HL-60/S4 treated with phorbol 12-myristate 13-acetate at 8.2 ng/mL for 4 days and 3 days (cell line): ENCODE measurements around the gene CEP63.

Experiments
- in situ Hi-C: fragments of 300-500 bp; cut with MboI; formaldehyde crosslinking; loops from 2 replicates; pipeline ENCODE4 v1.15.0; 2022; ENCODE audit warnings: low sequenced_read_pairs

The CEP63 gene

DNA sequence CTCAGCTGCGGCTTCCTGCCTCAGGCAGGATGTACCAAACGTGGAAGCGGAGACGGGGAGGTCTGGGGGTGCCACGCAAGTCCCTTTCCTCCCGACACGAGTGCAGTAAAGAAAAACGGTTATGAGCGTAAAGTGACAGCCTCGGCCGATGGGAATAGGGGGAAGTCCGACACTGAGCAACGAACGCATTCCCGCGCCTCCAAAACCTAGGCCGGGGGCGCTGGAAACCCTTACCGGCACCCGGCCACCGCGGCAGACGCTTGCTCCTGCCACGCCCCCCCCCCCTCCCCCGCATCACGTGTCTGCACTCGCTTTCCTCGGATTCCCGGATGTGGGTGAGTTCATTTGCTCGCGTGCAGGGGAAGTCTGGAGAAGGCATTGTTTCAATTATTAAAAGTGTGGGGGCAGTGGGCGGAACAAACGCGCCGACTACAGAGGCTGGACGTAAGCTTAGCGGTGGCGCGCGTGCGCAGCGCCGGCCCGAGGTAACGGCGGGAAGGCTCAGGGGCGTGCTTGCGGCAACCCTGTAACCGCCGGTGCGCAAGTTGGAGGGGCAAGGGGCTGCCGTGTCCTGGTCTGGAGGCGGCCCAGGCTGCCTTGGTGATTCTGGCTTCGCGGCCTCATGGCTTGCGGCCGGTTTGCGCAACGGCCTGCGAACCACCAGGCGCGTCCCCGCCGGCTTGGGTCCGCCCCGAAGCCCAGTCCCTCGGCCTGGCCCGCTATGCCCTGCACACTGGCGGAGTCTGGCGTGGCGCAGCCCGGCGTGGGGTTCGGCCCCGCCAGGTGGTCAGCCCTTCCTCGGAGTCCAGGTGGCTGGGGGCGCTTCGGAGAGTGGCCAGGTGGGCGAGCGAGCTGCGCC lies at the start of gene CEP63, which contains the start of gene ANAPC13:
Gene CEP63, plus strand, starts transcription at position 340 of the 859 bp plus-strand sequence. CDS start 9,264 bp downstream, outside the sequence.
Gene ANAPC13, minus strand, starts transcription at position 268 of the 859 bp plus-strand sequence. CDS start 3,081 bp downstream, outside the sequence.
- in situ Hi-C loops, result loop anchor here (25.0 kb wide), 1 partner anchor 549 kb away; no protein-coding TSS in a partner anchor

- in situ Hi-C loops, result no loop called here
Measured at GRCh38 chr3:134437211-134437752, 48.6 kb upstream of the CEP63 start.

- in situ Hi-C loops, result no loop called here
Measured at GRCh38 chr3:134441321-134441720, 44.5 kb upstream of the CEP63 start.

DNA sequence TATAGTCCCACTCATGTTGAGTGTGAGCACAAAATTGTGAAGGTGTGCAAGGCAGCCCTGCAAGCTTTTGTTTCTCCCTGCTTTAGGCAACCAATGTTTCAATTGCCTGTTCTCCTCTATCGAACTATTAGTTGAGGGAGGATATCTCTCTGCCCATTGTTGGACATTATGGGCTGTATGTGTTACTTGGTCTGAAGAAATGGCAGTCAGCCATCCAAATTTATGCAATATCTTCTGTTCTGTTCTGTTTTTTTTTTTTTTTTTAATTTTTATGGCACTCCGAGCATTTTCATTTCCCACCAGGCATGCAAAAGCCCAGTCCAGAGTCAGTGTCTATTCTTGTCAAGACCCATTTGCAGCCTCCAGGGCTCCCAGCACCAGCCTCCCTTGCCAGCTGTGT lies 44.0 kb upstream of the CEP63 start:
- in situ Hi-C loops, result no loop called here

DNA sequence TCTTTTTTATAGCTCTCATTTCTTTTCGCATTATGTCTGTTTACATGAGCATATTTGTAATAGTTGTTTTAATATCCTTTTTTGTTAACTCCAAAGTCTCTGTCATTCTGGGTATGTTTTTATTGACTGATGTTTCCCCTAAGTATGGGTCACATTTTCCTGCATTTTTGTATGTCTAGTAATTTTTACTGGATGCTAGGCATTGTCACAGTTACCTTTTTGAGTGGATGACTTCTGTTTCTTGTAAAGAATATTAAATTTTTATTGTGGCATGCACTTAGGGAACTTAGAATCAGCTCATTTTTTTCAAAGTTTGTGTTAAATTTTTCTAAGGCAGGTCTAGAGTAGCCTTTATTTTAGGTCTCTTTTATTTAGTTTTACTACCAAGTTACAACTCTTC lies 40.8 kb upstream of the CEP63 start:
- in situ Hi-C loops, result no loop called here

GRCh38 chr3:134445636-134446035 lies 40.2 kb upstream of the CEP63 start:
- in situ Hi-C loops, result no loop called here

DNA sequence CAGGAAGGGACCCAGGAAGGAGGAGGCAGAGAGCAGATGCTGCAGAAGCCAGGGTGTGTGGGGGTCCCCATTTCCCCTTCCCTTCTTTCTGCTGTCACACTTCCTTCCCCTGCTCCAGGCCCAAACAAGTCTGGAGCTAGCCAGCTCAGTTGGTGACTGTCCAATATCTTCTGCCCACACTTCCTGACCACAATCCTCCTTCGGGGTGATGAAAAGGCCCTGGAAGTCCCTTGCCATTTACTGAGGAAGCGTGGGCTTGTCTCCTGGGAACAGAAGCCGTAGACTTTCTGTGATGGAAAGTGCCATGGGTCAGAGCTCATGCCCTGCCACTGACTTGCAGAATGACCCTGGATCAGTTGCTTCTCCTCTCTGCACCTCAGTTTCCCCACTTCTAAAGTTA lies 39.1 kb upstream of the CEP63 start:
- in situ Hi-C loops, result no loop called here

- in situ Hi-C loops, result no loop called here
Measured at GRCh38 chr3:134447351-134447750, 38.5 kb upstream of the CEP63 start.

GRCh38 chr3:134448664-134449063 lies 37.2 kb upstream of the CEP63 start:
- in situ Hi-C loops, result no loop called here

DNA sequence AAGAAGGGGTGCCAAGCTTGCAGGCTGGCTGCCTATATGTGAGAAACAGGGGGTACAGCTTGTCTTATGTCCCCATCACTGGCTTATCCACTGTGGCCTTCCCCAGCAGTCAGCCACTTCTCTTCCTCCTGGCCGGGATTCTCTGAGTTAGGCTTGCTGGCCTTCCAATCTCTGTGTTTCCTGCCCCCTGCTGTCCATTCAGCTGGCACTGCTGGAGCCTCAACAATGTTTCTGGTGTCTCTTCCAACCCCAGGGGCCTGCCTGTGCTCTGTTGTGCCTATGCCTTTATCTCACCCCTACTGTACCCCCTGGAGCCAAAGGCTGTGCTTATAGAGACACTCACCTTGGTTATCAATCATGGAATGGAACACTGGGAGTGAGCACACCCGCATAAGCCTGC lies 36.6 kb upstream of the CEP63 start:
- in situ Hi-C loops, result no loop called here

DNA sequence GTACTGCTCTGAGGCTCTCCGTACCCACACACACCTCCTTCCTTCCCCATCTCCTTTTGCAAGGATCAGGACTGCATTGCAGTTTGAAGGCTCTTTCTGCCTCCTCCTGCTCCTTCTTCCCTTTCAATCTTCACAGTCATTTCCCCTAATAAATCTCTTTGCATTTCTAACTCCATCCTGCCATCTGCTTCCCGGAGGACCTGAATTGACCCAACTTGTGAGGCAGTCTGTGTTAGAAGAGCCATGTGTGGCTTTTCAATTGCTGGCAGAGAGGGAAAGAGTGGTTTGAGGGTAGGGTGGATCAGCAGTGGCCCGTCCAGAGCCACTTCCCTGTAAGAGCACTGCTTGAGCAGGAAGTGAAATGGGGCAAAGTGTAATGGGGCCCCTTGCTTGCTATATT lies 35.9 kb upstream of the CEP63 start:
- in situ Hi-C loops, result no loop called here

DNA sequence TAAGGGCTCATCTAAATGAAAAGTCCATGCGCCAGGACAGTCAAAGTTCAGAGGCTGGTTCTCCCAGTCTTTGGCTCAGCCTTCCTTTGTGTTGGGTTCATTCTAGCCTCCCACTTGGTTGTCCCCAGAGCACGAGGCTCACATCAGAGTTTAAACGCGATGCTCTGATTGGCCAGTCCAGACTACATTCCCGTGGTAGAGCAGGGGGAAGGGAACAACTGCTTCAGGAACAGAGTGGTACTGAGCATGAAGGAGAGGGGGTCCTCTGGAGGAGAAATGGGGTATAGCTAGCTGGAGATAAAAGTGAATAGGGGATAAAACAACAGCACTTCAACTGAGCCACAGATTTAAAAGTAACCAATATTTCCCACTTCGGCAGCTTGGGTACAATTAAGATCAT lies 32.2 kb upstream of the CEP63 start:
- in situ Hi-C loops, result no loop called here

DNA sequence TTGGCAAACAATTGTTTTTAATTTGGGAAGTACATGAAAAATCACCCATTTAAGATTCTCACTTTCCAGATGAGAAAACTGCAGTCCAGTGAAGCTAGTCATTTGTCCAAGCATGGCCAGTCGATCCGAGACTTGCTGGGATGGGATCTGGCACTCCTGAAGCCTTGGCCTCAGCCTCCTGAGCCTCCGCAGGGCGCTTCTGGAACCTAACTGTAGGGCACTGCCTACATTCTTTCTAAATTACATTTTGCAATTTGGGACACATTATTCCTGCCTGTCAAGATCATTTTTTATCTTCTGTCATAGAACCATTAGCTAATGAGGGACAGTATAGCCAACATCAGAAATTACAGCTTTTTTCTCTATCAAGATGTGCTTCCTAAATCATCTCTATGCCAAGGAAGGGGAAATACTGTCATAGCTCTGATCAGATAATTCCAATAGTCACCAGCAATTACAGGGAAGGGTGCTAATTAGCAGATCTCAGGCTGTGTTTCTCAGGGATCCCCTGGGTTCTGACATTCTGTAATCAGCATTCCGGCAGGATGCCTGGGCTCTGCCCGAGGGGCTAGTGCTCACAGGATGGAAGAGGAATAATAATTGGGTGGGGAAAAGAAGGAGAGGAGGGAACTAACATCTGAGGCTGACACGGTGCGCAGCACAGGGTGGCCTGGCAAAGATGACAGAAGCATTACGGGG lies 28.3 kb upstream of the CEP63 start:
- in situ Hi-C loops, result no loop called here

DNA sequence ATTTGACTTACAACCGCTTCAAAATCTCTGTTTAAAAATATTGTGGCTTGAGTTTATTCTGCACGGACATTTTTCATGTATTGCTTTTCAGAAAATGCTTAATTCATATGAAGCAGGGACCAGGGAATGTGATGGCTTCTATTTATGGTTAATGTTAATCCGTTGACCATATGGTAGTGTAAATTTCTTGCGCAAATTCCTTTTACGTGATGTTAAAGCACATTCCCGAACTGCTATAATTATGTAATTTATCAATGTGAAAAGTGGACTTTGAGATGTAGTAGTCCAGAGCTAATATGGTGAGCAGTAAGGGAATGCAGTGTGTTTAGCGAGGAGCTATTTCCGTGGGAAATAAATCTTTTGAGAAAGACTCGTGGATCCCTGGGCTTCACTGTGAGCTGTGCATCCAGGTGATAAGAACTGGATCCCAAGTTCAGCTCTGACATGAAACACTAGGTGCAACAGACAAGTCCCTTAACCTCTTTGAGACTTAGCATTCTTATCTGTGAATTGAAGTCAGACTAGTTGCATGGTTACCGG lies 27.4 kb upstream of the CEP63 start:
- in situ Hi-C loops, result no loop called here

- in situ Hi-C loops, result no loop called here
Measured at GRCh38 chr3:134459562-134459961, 26.3 kb upstream of the CEP63 start.

DNA sequence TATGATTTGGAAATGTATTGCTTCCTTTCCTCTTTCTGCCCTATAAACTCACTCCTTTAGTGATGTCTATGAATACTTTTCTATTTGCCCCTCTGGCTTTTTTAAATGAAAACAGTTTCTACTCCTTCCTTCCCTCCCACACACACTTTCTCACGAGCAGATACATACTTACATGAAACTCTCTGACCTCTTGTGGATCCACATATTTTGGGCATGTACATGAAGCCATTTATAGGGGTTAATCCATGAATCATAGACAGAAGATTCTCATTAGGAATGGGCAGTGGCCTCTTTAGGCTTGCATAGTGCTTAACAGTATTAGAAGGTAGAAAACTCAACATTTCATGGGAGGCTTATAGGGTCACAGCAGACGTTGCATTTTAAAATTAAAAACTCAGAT lies 24.9 kb upstream of the CEP63 start:
- in situ Hi-C loops, result no loop called here

DNA sequence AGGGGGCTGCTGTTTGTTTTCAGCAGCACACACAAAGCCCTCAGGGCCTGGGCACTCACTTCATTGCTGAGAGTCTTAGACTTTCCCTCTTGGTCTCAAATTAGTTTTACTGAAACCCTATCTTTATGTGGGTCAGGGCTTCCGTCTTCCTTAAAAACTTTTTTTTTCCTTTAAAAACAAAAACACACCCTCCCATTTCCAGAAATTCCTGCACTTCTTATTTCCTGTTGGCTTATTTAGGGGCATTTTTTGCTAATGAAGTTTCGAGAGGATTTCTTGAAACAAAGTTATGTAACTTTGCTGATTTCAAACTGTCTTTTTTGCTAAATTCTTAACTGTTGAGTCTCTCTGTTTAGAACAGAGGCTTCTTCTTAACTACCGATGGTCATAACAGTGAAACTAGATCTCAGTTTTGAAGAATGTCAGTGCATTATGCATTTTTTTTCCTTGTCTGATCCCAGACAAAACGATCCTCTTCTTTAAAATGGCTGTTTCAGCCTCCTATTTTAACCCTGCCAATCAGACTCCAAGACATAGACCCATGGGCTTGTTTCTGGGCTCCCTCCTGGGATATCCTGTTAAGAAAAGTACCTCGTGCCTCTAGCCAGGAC lies 23.4 kb upstream of the CEP63 start:
- in situ Hi-C loops, result no loop called here

GRCh38 chr3:134463676-134464063 lies 22.2 kb upstream of the CEP63 start:
- in situ Hi-C loops, result no loop called here

- in situ Hi-C loops, result no loop called here
Measured at GRCh38 chr3:134464064-134464688, 21.7 kb upstream of the CEP63 start.

DNA sequence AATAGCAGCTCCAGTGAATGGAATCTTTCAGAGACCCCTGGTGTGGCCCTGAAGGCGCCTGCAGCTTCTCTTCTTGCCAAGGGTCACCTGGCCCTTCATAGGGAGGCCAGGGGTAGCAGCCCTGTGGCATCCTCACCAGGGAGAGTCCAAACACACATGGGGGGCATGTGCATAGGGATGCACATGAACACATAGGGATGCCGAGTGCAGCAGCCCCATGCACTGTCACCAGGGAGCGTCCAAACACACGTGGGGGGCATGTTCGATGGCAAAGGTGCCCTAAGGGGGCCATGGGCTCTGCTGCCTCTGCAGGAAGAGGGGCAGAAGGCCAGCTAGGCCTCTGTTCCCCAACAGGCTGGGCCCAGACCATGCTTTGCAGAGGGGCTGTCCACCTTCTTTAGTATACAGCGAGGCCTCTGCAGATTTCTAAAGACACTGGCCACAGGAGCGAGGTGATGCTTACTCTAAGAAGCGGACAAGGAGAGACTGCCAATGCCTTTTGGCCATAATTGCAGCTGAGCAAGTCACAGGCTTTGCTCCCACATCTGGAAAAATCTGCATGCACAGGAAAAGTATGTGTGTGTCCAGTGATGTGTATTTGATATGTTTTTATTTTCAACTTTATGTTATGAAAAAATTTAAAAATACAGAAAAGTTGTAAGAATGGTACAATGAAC lies 21.0 kb upstream of the CEP63 start:
- in situ Hi-C loops, result no loop called here
